Epithelial cell of proximal tubule (primary cell): ENCODE data around the gene TUBGCP6. TPM values are rescaled to one million over a fixed set of nuclear protein-coding genes. Genes with fewer than 3 reads are reported as not detected.
A peak's percentile ranks its signal among the peaks of the same experiment; 100 is the strongest.

Experiments used
- DNase-seq: peaks from one replicate; pipeline ENCODE4 v3.0.0-alpha.2; 2011; ENCODE audit warnings: low read depth
- H3K4me3 ChIP-seq: 2 replicates; pipeline ENCODE4 v1.5.1; 2011; ENCODE audit warnings: low read depth, mild to moderate bottlenecking, low read length
- total RNA-seq: library from RNA; depleted of rRNA; stranded (reverse); fragments of >200 nt; gene quantifications from 2 replicates; pipeline ENCODE4 v1.2.3, GENCODE V29; 2015
- TF ChIP-seq, protein P1 (sequence below): conservative IDR thresholded peaks from 2 replicates; pipeline ENCODE4 v1.5.1; 2012; ENCODE audit warnings: low read depth, mild to moderate bottlenecking, low read length

Gene TUBGCP6
- total RNA-seq, 1 donor from 2014 or later: 26.1 TPM

DNA sequence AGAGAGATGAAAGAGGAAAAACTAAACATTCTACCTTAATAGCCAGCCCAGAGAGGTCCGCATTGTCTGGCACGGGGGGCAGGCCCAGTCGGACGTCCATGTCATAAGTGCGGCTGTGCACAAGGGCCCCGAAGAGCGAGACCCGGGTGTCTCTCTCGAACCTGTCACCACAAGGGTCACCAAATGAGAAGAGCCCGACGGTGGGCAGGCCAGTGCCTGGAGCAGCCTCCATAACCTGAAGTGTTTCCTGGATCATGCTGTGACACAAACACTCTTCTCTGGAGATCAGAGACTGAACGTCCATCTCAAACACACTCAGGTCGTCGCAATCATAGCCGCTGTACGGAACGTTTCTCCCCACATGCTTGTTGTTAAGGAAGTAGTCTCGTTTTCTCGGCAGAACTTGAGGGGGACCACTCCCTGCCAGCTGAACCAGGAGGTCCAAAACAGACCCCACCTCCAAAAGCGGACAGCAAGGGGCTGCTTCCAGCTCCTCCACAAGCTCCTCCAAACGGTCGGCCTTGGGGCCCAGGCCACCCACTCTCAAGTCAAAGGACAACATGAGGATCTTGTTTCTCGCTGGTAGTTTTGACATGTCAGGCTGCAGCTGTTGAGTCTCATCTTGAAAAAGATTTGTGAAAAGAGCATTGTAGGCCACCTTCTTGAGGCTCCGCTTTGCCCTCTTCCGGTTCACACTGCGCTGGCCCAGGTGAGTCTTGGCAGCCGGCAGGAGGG is 971 bp downstream of the TUBGCP6 start:
- peak overlapping the region; percentile 97 for H3K4me3 ChIP-seq
- TF ChIP-seq, protein P1, sequence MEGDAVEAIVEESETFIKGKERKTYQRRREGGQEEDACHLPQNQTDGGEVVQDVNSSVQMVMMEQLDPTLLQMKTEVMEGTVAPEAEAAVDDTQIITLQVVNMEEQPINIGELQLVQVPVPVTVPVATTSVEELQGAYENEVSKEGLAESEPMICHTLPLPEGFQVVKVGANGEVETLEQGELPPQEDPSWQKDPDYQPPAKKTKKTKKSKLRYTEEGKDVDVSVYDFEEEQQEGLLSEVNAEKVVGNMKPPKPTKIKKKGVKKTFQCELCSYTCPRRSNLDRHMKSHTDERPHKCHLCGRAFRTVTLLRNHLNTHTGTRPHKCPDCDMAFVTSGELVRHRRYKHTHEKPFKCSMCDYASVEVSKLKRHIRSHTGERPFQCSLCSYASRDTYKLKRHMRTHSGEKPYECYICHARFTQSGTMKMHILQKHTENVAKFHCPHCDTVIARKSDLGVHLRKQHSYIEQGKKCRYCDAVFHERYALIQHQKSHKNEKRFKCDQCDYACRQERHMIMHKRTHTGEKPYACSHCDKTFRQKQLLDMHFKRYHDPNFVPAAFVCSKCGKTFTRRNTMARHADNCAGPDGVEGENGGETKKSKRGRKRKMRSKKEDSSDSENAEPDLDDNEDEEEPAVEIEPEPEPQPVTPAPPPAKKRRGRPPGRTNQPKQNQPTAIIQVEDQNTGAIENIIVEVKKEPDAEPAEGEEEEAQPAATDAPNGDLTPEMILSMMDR: no peak
- no peak for DNase-seq

DNA sequence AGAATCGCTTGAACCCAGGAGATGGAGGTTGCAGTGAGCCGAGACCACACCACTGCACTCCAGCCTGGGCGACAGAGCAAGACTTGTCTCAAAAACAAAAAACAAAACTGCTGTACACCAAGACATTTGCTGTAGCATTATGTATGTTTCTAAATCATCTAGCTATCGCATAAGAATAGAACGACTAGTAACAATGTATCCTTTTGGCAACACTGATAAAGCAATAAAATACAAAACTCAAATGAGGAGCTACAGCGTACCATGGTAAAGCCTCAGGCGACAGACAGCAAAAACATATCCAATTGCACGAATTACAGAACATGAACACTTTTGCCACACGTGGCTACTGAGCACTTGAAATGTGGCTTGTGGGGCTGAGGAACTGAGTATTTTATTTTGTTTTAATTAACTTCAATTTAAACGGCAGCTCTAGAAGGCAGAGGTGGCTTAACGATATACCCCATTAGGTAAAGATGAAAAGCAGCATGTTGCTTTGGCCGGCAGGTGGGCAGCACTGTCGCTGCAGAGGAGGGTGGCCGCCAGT is 2.3 kb downstream of the TUBGCP6 start:
- TF ChIP-seq, protein P1: no peak
- DNase-seq: no peak
- H3K4me3 ChIP-seq: peak overlapping the region; percentile 97

DNA sequence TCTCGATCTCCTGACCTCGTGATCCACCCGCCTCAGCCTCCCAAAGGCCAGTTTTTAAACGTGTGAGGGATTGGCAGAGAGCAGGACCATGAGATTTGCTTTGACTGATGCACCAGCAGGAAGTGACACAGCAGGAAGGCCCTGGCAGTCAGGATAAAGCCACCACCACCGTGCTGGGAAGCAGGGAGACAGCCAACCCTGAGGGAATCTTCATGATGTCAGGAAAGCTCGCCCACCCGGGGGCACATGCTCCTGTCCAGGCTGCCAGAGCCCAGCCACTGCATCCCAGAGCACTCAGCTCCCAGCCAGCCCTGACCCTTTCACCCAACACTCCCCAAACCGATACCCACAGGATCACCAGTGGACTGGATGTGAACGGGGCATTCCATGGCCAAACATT is 6.1 kb downstream of the TUBGCP6 start:
- DNase-seq: no peak
- H3K4me3 ChIP-seq: no peak overlapping the region
- TF ChIP-seq, protein P1: no peak

DNA sequence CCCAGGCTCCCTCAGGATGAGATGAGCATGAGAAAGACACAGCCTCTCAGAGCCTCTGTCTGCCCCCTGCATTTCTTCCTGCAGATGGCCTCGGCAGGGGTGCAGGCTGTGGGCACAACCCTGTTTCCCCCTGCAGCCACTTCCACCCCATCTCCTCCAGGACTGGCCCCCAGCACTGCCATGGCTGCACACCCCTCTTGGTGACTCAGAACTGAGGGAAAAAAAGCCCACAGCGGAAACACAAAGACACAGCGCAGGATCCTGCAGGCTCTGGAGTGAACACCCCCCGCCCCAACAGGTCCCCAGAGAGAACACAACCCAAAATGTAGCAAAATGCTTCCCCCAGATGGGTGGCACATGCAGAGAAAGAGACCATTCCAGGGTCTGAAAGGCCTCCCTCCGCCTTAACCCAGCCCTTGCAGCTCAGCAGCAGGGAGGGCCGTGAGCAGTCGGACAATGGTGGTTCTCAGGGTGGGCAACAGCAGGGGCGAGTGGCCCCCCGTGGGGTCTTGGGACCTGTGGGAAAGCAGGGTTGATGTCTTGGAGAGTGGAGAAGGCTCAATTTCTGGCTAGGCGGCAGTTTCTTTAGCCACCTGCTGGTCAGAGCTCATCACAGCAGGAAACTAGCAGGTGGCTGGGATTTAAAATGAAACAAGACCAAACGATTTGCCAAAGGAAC is 8.0 kb downstream of the TUBGCP6 start:
- no peak for DNase-seq
- no peak overlapping the region for H3K4me3 ChIP-seq
- TF ChIP-seq, protein P1: peak; percentile 67

DNA sequence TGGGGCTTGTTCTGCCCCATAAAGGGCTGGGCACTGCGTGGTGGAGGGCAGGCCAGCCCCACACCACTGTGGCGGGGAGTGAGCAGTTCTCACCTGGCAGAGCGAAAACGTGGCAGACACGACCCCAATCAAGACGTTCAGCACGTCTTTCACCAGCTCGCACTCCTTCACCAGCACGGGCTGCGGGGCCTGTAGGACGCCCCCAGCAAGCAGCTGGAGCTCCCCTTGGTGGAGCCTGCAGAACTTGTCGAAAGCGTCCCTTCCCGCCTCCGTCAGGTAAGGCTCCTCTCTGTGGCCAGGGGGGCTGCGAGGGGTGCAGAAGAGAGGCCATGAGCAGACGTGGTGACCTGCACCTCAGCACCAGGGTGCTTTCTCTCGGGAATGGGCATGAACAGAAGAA is 11.6 kb downstream of the TUBGCP6 start:
- TF ChIP-seq, protein P1: no peak
- no peak overlapping the region for H3K4me3 ChIP-seq
- DNase-seq: no peak

DNA sequence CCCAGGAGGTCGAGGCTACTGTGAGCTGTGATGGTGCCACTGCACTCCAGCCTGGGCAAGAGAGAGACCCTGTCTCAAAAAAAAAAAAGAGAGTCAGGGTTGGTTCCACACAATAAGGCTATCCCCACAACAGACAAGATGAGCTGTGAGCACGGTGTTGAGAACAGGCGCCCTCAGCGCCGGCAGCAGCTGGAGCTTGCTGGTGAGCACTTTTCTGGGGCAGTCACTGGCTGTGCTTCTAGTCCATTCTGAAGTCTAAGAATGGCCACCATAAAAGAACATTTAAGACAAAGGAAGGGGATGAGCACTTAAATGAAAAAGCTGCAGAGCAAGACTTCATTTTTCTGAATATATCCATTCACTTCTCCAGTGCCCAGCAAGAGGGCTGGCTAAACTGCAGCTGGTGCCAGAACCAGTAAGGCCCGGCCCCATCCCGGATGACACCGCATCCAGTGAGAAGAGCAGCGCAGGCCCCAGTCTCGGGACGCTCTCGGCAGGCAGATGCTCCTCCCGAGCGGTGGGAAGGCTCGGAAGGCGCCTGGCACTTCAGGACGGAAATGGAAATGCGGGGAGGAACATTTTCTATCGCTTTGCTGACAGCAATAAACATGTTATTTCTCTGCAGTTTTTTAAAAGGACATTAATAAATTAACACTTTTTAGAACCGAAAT is 12.2 kb downstream of the TUBGCP6 start:
- no peak overlapping the region for H3K4me3 ChIP-seq
- TF ChIP-seq, protein P1: no peak
- no peak for DNase-seq
